Type B pancreatic cell (in vitro differentiated cells): ENCODE data around the gene CIAO3. TPM values are rescaled to one million over a fixed set of nuclear protein-coding genes. Genes with fewer than 3 reads are reported as not detected.

ENCODE experiments used
- DNase-seq: peaks from one replicate; pipeline ENCODE4 v3.0.0; 2021; ENCODE audit warnings: mixed read lengths; ENCODE audit not compliant: unreplicated experiment; ENCODE audit errors: extremely low spot score
- H3K27ac Mint-ChIP-seq: 2 replicates; pipeline ENCODE4 v1.8.0; 2021; ENCODE audit warnings: mild to moderate bottlenecking, mixed read lengths
- H3K27me3 Mint-ChIP-seq: 2 replicates; pipeline ENCODE4 v1.8.0; 2021; ENCODE audit warnings: mixed read lengths
- H3K36me3 Mint-ChIP-seq: 2 replicates; pipeline ENCODE4 v1.8.0; 2021; ENCODE audit warnings: mixed read lengths
- H3K4me1 Mint-ChIP-seq: one replicate; pipeline ENCODE4 v1.8.0; 2021; ENCODE audit warnings: mixed read lengths; ENCODE audit not compliant: unreplicated experiment
- H3K4me3 Mint-ChIP-seq: 2 replicates; pipeline ENCODE4 v1.8.0; 2021; ENCODE audit warnings: mild to moderate bottlenecking, mixed read lengths
- H3K9me3 Mint-ChIP-seq: 2 replicates; pipeline ENCODE4 v1.8.0; 2021; ENCODE audit warnings: mixed read lengths
- CTCF ChIP-seq: fragments of 200-600 bp; sonication (generic); conservative IDR thresholded peaks from 2 replicates; pipeline ENCODE4 v1.5.0; 2021; ENCODE audit warnings: antibody characterized with exemption, mild to moderate bottlenecking
- total RNA-seq: library from RNA; stranded (reverse); gene quantifications from 2 replicates; pipeline ENCODE4 v1.2.1, GENCODE V29; 2021; ENCODE audit warnings: low replicate concordance

Gene CIAO3
- total RNA-seq, 1 donor from 2014 or later, result 44.5 TPM

GRCh38 chr16:702341-702740, 38.5 kb downstream of the CIAO3 start:
- no peaks in the 10 kb centered on the region for H3K9me3 Mint-ChIP-seq
- peaks cover 72% of the 10 kb centered on the region for H3K27me3 Mint-ChIP-seq
- H3K27ac Mint-ChIP-seq, result no peak overlapping the region
- H3K4me1 Mint-ChIP-seq, result no peaks in the 10 kb centered on the region
- H3K36me3 Mint-ChIP-seq, result no peaks in the 10 kb centered on the region
- TF ChIP-seq CTCF, result no peak
- no peak overlapping the region for H3K4me3 Mint-ChIP-seq
- DNase-seq, result no peak

GRCh38 chr16:700684-701584, 39.9 kb downstream of the CIAO3 start:
- Mint-ChIP-seq H3K27me3 (peaks cover 72% of the 10 kb centered on the region), H3K4me1 (no peaks in the 10 kb centered on the region), H3K9me3 (no peaks in the 10 kb centered on the region), H3K27ac (no peak overlapping the region), H3K4me3 (no peak overlapping the region), H3K36me3 (no peaks in the 10 kb centered on the region)
- TF ChIP-seq CTCF, result no peak
- DNase-seq, result no peak

- no peak for TF ChIP-seq CTCF
- no peak for DNase-seq
- peaks cover 78% of the 10 kb centered on the region for H3K27me3 Mint-ChIP-seq
- H3K4me3 Mint-ChIP-seq, result no peak overlapping the region
- H3K4me1 Mint-ChIP-seq, result no peaks in the 10 kb centered on the region
- H3K9me3 Mint-ChIP-seq, result no peaks in the 10 kb centered on the region
- no peak overlapping the region for H3K27ac Mint-ChIP-seq
- no peaks in the 10 kb centered on the region for H3K36me3 Mint-ChIP-seq
Observed at GRCh38 chr16:698911-699671, 41.7 kb downstream of the CIAO3 start.

GRCh38 chr16:695355-696089, 45.3 kb downstream of the CIAO3 start:
- Mint-ChIP-seq H3K27me3 (peaks cover 67% of the 10 kb centered on the region), H3K4me1 (no peaks in the 10 kb centered on the region), H3K27ac (no peak overlapping the region), H3K4me3 (peak overlapping the region; percentile 39), H3K36me3 (no peaks in the 10 kb centered on the region), H3K9me3 (no peaks in the 10 kb centered on the region)
- no peak for DNase-seq
- TF ChIP-seq CTCF, result no peak

GRCh38 chr16:694863-695354, 45.9 kb downstream of the CIAO3 start:
- peaks cover 63% of the 10 kb centered on the region for H3K27me3 Mint-ChIP-seq
- TF ChIP-seq CTCF, result no peak

More at GRCh38 chr16:694863-695354, 45.9 kb downstream of the CIAO3 start:
- H3K4me1 Mint-ChIP-seq, result no peaks in the 10 kb centered on the region
- H3K27ac Mint-ChIP-seq, result no peak overlapping the region
- no peak for DNase-seq
- H3K4me3 Mint-ChIP-seq, result no peak overlapping the region
- H3K36me3 Mint-ChIP-seq, result no peaks in the 10 kb centered on the region
- H3K9me3 Mint-ChIP-seq, result no peaks in the 10 kb centered on the region
